Body of pancreas (tissue), 4 donors: ENCODE data around the gene GART. TPM values are rescaled to one million over a fixed set of nuclear protein-coding genes. Genes with fewer than 3 reads are reported as not detected.

ENCODE experiments used
- ATAC-seq: fragments of 150-250 bp; one replicate; pipeline ENCODE4 v1.9.1; 2016
- DNase-seq, 4 donors: peaks; one replicate each; pipeline ENCODE4 v3.0.0-alpha.2; 2019
- H3K27ac ChIP-seq, 4 donors: fragments of 200-600 bp; sonication (generic); 1 replicate in 3 of 4; 2 replicates in 1 of 4; pipeline versions ENCODE4 v1.5.1 to v1.6.1; 2016 to 2019; ENCODE audit warnings: mild to moderate bottlenecking in 1 of 4, mixed read lengths in 1 of 4, moderate library complexity in 1 of 4
- H3K27me3 ChIP-seq, 2 donors: fragments of 200-600 bp; sonication (generic); one replicate each; pipeline ENCODE4 v1.6.0; 2016; ENCODE audit warnings: mild to moderate bottlenecking in 1 of 2
- H3K36me3 ChIP-seq, 2 donors: fragments of 200-600 bp; sonication (generic); replicated peaks in 1 of 2; 2 replicates each; pipeline ENCODE4 v1.5.1; 2016; ENCODE audit warnings: low read depth in 2 of 2; ENCODE audit not compliant: insufficient read depth in 1 of 2
- H3K4me1 ChIP-seq: fragments of 200-600 bp; sonication (generic); one replicate; pipeline ENCODE4 v1.6.0; 2016
- H3K4me3 ChIP-seq, 2 donors: fragments of 200-600 bp; sonication (generic); 1 replicate in 1 of 2; 2 replicates in 1 of 2; pipeline ENCODE4 v1.5.1; 2016 to 2019
- H3K9me3 ChIP-seq, 3 donors: fragments of 200-600 bp; sonication (generic); 1 replicate in 2 of 3; 2 replicates in 1 of 3; pipeline ENCODE4 v1.5.1; 2016
- POLR2A ChIP-seq, 3 donors: fragments of 450-650 bp; IDR thresholded peaks; one replicate each; pipeline ENCODE4 v1.6.1; 2016; ENCODE audit warnings: antibody characterized with exemption in 3 of 3, mild to moderate bottlenecking in 2 of 3
- WGBS, 2 donors: methylation state at CpG; one replicate each; pipeline ENCODE4 v1.1.5; 2017; 5-methylcytosine and 5-hydroxymethylcytosine counted together
- intact Hi-C: fragments of 100-400 bp; cut with DNase I; formaldehyde crosslinking; loops from one replicate; pipeline ENCODE4 v1.15.1; 2023
- total RNA-seq, 2 donors: library from RNA; depleted of rRNA; stranded (reverse); fragments of >200 nt; gene quantifications; one replicate each; pipeline ENCODE4 v1.1.0, GENCODE V29; 2016
- TF ChIP-seq, protein P1 (sequence below), 7 experiments: fragments of 450-650 bp in 4 of 7; fragments of 200-600 bp in 3 of 7; sonication (generic) in 3 of 7; IDR thresholded peaks; one replicate each; pipeline ENCODE4 v1.5.1; 2016 to 2019; ENCODE audit warnings: antibody characterized with exemption in 7 of 7

The GART gene
- total RNA-seq, 2 donors from 2014 or later: 36.3 to 62.0 TPM

DNA sequence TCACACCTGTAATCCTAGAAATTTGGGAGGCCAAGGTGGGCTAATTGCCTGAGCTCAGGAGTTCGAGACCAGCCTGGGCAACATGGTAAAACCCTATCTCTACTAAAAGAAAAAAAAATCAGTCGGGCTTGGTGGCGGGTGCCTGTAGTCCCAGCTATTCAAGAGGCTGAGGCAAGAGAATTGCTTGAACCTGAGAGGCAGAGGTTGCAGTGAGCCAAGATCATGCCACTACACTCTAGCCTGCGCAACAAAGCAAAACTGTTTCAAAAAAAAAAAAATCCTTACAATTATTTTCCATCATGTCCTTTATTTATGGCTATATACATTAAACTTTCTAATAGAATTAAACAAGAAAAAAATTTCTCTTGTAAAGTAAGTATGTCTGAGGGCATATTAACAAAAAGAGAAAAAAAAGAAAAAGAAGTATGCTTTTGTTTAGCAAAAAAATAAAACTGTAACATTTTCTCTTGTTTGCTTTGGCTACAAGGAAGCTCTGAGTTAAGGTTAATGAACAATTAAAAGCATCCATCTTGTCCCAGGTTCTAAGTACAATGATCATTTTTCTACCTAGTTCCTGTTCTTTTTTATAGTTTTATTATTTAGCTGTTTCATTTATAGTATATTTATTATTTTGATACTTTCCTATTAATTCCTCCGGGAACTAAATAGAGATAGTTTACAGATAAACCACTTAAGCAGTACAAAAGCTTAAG lies 80.2 kb downstream of the GART start:
- TF ChIP-seq POLR2A (IDR thresholded peaks at IDR 0.05): no peak
- TF ChIP-seq, protein P1, sequence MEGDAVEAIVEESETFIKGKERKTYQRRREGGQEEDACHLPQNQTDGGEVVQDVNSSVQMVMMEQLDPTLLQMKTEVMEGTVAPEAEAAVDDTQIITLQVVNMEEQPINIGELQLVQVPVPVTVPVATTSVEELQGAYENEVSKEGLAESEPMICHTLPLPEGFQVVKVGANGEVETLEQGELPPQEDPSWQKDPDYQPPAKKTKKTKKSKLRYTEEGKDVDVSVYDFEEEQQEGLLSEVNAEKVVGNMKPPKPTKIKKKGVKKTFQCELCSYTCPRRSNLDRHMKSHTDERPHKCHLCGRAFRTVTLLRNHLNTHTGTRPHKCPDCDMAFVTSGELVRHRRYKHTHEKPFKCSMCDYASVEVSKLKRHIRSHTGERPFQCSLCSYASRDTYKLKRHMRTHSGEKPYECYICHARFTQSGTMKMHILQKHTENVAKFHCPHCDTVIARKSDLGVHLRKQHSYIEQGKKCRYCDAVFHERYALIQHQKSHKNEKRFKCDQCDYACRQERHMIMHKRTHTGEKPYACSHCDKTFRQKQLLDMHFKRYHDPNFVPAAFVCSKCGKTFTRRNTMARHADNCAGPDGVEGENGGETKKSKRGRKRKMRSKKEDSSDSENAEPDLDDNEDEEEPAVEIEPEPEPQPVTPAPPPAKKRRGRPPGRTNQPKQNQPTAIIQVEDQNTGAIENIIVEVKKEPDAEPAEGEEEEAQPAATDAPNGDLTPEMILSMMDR (IDR thresholded peaks at IDR 0.05): no peak
- no peaks in the 10 kb centered on the region for H3K9me3 ChIP-seq
- H3K4me3 ChIP-seq: no peak overlapping the region
- no peaks in the 10 kb centered on the region for H3K4me1 ChIP-seq
- 69 to 82% methylated on average over 5 of the region's 5 CpGs for WGBS, 2 donors
- H3K36me3 ChIP-seq: peaks cover 0 to 5% of the 10 kb centered on the region in 2 donors
- no peaks in the 10 kb centered on the region for H3K27me3 ChIP-seq
- intact Hi-C loops: no loop called here
- peak overlapping the region in 1 of 4 donors; percentile 47 for H3K27ac ChIP-seq
- DNase-seq (no peak), ATAC-seq (no peak)

DNA sequence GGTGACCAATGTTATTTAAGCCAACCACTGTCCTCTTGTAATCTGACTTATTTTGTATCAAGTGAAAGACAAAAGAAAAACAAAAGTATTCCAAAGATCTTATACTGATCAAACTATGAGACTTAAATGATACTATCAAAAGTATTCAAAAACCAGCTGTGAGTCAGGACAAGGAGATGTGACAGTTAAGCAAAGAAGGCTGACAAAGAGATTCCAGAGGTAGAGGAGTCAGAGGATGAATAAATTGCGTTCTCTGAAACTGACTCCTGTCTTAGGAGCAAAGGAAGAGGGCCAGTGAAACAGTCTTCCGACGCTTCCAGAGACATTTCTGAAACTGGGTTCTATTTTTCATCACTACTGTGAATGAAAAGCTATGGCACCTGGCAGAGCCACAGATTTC lies 83.1 kb downstream of the GART start:
- H3K27ac ChIP-seq: no peak overlapping the region
- DNase-seq (no peak), ATAC-seq (no peak)
- H3K36me3 ChIP-seq: peaks cover 0 to 13% of the 10 kb centered on the region in 2 donors
- TF ChIP-seq, protein P1 (IDR thresholded peaks at IDR 0.05): no peak
- no peak for TF ChIP-seq POLR2A (IDR thresholded peaks at IDR 0.05)
- H3K9me3 ChIP-seq: no peaks in the 10 kb centered on the region
- no peaks in the 10 kb centered on the region for H3K27me3 ChIP-seq
- no peak overlapping the region for H3K4me3 ChIP-seq
- intact Hi-C loops: no loop called here
- 89 to 97% methylated on average over 3 of the region's 3 CpGs for WGBS, 2 donors
- no peaks in the 10 kb centered on the region for H3K4me1 ChIP-seq

DNA sequence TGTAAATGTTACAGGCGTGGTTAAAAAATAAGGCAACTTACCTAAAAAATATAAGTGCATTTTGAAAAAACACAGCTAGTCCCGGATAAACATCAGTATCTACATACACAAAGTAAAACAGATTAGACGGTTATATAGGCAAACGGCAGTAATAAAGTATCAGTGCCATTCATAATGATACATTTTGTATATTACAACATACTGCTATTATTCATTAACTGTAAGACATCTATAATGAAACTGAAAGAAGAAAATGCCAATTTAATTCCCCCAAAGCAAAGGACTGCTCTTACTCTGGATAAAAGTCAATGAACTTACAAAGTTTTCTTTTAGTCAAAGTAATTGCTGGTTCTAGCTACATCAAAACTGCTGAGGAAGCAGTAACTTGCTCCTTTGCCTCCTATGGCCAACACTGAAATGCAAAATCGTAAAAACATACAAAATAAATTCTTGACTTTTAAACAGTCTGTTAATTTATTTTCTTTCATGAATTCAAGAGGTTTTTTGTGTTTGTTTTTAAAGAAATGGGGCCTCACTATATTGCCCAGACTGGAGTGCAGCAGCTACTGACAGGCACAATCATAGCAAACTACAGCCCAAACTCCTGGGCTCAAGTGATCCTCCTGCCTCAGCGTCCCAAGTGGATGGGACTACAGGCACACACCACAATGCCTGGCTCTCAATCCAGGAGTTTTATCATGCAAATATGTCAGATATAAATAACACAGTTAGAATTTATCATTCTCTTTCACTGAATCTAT lies 86.1 kb downstream of the GART start:
- H3K27ac ChIP-seq: no peak overlapping the region
- ATAC-seq (no peak), DNase-seq (no peak)
- no peak overlapping the region for H3K4me3 ChIP-seq
- no peak for TF ChIP-seq POLR2A (IDR thresholded peaks at IDR 0.05)
- TF ChIP-seq, protein P1 (IDR thresholded peaks at IDR 0.05): no peak
- WGBS, 2 donors: 78 to 82% methylated on average over 6 of the region's 6 CpGs
- H3K36me3 ChIP-seq: peaks cover 0 to 13% of the 10 kb centered on the region in 2 donors
- no peaks in the 10 kb centered on the region for H3K9me3 ChIP-seq
- no peaks in the 10 kb centered on the region for H3K4me1 ChIP-seq
- no peaks in the 10 kb centered on the region for H3K27me3 ChIP-seq
- intact Hi-C loops: no loop called here

Other genes with a start within 250 kb of the GART start
- gene IFNAR1, start 217.1 kb downstream of the GART start, total RNA-seq: 10 to 100 TPM; 14.2 to 17.9 TPM
- 10 to 100 TPM; 30.4 to 32.3 TPM for gene IFNGR2, start 138.7 kb downstream of the GART start, total RNA-seq
- gene TMEM50B, start 62.1 kb downstream of the GART start, total RNA-seq: 10 to 100 TPM; 49.8 to 50.4 TPM
- 1 to 10 TPM; 1.3 to 2.3 TPM for gene DNAJC28, start 50.4 kb downstream of the GART start, total RNA-seq
- gene SON, start 921 bp upstream of the GART start, total RNA-seq: 100 to 1,000 TPM; 118 to 235 TPM
- gene DONSON, start 46.6 kb upstream of the GART start, total RNA-seq: 1 to 10 TPM; 5.6 to 6.5 TPM
- gene CRYZL1, start 99.6 kb upstream of the GART start, total RNA-seq: 10 to 100 TPM; 22.3 to 31.6 TPM
- gene ITSN1, start 100.4 kb upstream of the GART start, total RNA-seq: 10 to 100 TPM; 15.0 to 47.5 TPM